Suppressor macrophage treated with lipopolysaccharide for 1 hour (primary cell): ENCODE measurements around the gene CALML3.
"Not testable (repeated sequence)": the region's sequence is repeated elsewhere in the genome, so short reads cannot be mapped to it uniquely, and the experiment has no call there.

ENCODE experiments used
- DNase-seq, 3 donors: peaks; one replicate each; pipeline ENCODE4 v3.0.0-alpha.2; 2020 to 2022

Gene CALML3

GRCh38 chr10:5524641-5525560 is at the start of gene CALML3:
CALML3 (plus strand) TSS chr10:5524961; CDS start chr10:5525086, 125 bp downstream.
- no peak for DNase-seq

GRCh38 chr10:5475088-5475487 is 49.7 kb upstream of the CALML3 start:
- not testable (repeated sequence) for DNase-seq

GRCh38 chr10:5475974-5476807 is 48.6 kb upstream of the CALML3 start:
- not testable (repeated sequence) for DNase-seq

GRCh38 chr10:5476918-5477525 is 47.7 kb upstream of the CALML3 start:
- DNase-seq = no peak

GRCh38 chr10:5477948-5478693 is 46.6 kb upstream of the CALML3 start:
- no peak for DNase-seq

GRCh38 chr10:5478694-5479305 is 46.0 kb upstream of the CALML3 start:
- DNase-seq = no peak

- peak; percentile 53 to 70 (median 55) for DNase-seq
Measured at GRCh38 chr10:5479481-5480161, 45.1 kb upstream of the CALML3 start.

GRCh38 chr10:5480162-5480941 is 44.4 kb upstream of the CALML3 start:
- DNase-seq = no peak

GRCh38 chr10:5481121-5481520 is 43.6 kb upstream of the CALML3 start:
- no peak for DNase-seq

GRCh38 chr10:5482016-5482415 is 42.7 kb upstream of the CALML3 start:
- no peak for DNase-seq

- no peak for DNase-seq
Measured at GRCh38 chr10:5484205-5484604, 40.6 kb upstream of the CALML3 start.

- no peak for DNase-seq
Measured at GRCh38 chr10:5485290-5485689, 39.5 kb upstream of the CALML3 start.

- no peak for DNase-seq
Measured at GRCh38 chr10:5485948-5486852, 38.6 kb upstream of the CALML3 start.

- DNase-seq = no peak
Measured at GRCh38 chr10:5486853-5487235, 37.9 kb upstream of the CALML3 start.

- DNase-seq = no peak
Measured at GRCh38 chr10:5488272-5489161, 36.2 kb upstream of the CALML3 start.

- peak; percentile 8 to 27 (median 14) for DNase-seq
Measured at GRCh38 chr10:5490032-5490431, 34.7 kb upstream of the CALML3 start.

- DNase-seq = peak in 1 of 3 donors; percentile 12
Measured at GRCh38 chr10:5490698-5491464, 33.9 kb upstream of the CALML3 start.

GRCh38 chr10:5491477-5491876 is 33.3 kb upstream of the CALML3 start:
- no peak for DNase-seq
